Karpas-422 (cell line): ENCODE data around the gene MDN1. TPM values are rescaled to one million over a fixed set of nuclear protein-coding genes. Genes with fewer than 3 reads are reported as not detected.
"Not testable (repeated sequence)": the region's sequence is repeated elsewhere in the genome, so short reads cannot be mapped to it uniquely, and the experiment has no call there.

Experiments
- DNase-seq: peaks from one replicate; pipeline ENCODE4 v3.0.0-alpha.2; 2015
- H2AFZ ChIP-seq: fragments of 200-600 bp; sonication (generic); 2 replicates; pipeline ENCODE4 v1.6.1; 2014; ENCODE audit warnings: antibody characterized with exemption, low read length, mixed read lengths
- H3K27ac ChIP-seq: fragments of 200-600 bp; sonication (generic); 2 replicates; pipeline ENCODE4 v1.5.1; 2014; ENCODE audit warnings: mild to moderate bottlenecking, low read length, moderate library complexity
- H3K27me3 ChIP-seq: fragments of 200-600 bp; sonication (generic); 2 replicates; pipeline ENCODE4 v1.6.1; 2014; ENCODE audit warnings: low read length, mixed read lengths
- H3K36me3 ChIP-seq: fragments of 200-600 bp; sonication (generic); 2 replicates; pipeline ENCODE4 v1.6.1; 2014; ENCODE audit warnings: low read length, mixed read lengths; ENCODE audit not compliant: insufficient read depth
- H3K4me1 ChIP-seq: fragments of 200-600 bp; sonication (generic); 2 replicates; pipeline ENCODE4 v1.6.1; 2014; ENCODE audit warnings: mild to moderate bottlenecking, low read length, mixed read lengths
- H3K4me2 ChIP-seq: fragments of 200-600 bp; sonication (generic); 2 replicates; pipeline ENCODE4 v1.6.1; 2014; ENCODE audit warnings: low read length, low read depth, mild to moderate bottlenecking; ENCODE audit not compliant: poor library complexity, severe bottlenecking
- H3K4me3 ChIP-seq: fragments of 200-600 bp; sonication (generic); 2 replicates; pipeline ENCODE4 v1.5.1; 2014; ENCODE audit warnings: mild to moderate bottlenecking, antibody characterized with exemption, low read length, mixed read lengths
- H3K79me2 ChIP-seq: fragments of 200-600 bp; sonication (generic); 2 replicates; pipeline ENCODE4 v1.6.1; 2014; ENCODE audit warnings: mild to moderate bottlenecking, low read length, mixed read lengths
- H3K9ac ChIP-seq: fragments of 200-600 bp; sonication (generic); 2 replicates; pipeline ENCODE4 v1.6.0; 2014; ENCODE audit warnings: low read length
- H3K9me2 ChIP-seq: fragments of 200-600 bp; sonication (generic), shearing (Covaris generic); replicated peaks from 2 replicates; pipeline ENCODE4 v1.6.0; 2014; ENCODE audit warnings: mild to moderate bottlenecking, low read length, moderate library complexity; ENCODE audit not compliant: insufficient read depth
- H3K9me3 ChIP-seq: fragments of 300-700, 200-600 bp; sonication (generic); 2 replicates; pipeline ENCODE4 v1.6.1; 2014; ENCODE audit warnings: low read length, mixed read lengths
- H4K20me1 ChIP-seq: fragments of 200-600 bp; sonication (generic); 2 replicates; pipeline ENCODE4 v1.6.1; 2014; ENCODE audit warnings: mild to moderate bottlenecking, antibody characterized with exemption, low read length, low read depth; ENCODE audit not compliant: insufficient read depth
- total RNA-seq: library from RNA; depleted of rRNA; stranded (reverse); fragments of >200 nt; shearing (Covaris generic); gene quantifications from 2 replicates; pipeline ENCODE4 v1.2.3, GENCODE V29; 2014; ENCODE audit warnings: low replicate concordance

Gene MDN1
- total RNA-seq, 1 experiment from 2014 or later = 42.0 TPM

GRCh38 chr6:89790403-89790802, 29.2 kb downstream of the MDN1 start:
- H3K9me3 ChIP-seq = no peaks in the 10 kb centered on the region

GRCh38 chr6:89789980-89790379, 29.6 kb downstream of the MDN1 start:
- no peak overlapping the region for H2AFZ ChIP-seq
- H3K9me3 ChIP-seq = no peaks in the 10 kb centered on the region
- H3K27ac ChIP-seq = no peak overlapping the region
- H3K4me1 ChIP-seq = peaks cover 17% of the 10 kb centered on the region
- H3K27me3 ChIP-seq = no peaks in the 10 kb centered on the region
- no peak overlapping the region for H3K9ac ChIP-seq
- no peaks in the 10 kb centered on the region for H3K9me2 ChIP-seq
- H3K79me2 ChIP-seq = peaks cover 31% of the 10 kb centered on the region
- no peak for DNase-seq
- no peak overlapping the region for H3K4me2 ChIP-seq
- peaks cover 72% of the 10 kb centered on the region for H3K36me3 ChIP-seq
- peaks cover 6% of the 10 kb centered on the region; the same call in 1 of the 2 replicates for H4K20me1 ChIP-seq
- H3K4me3 ChIP-seq = no peak overlapping the region

More at GRCh38 chr6:89790403-89790802, 29.2 kb downstream of the MDN1 start:
- no peak overlapping the region for H3K9ac ChIP-seq
- no peaks in the 10 kb centered on the region for H3K27me3 ChIP-seq
- no peak overlapping the region for H2AFZ ChIP-seq
- peaks cover 68% of the 10 kb centered on the region for H3K36me3 ChIP-seq
- H3K4me3 ChIP-seq = no peak overlapping the region
- H3K27ac ChIP-seq = no peak overlapping the region
- peaks cover 9% of the 10 kb centered on the region; the same call in 1 of the 2 replicates for H4K20me1 ChIP-seq
- peaks cover 35% of the 10 kb centered on the region for H3K79me2 ChIP-seq
- no peak for DNase-seq
- no peak overlapping the region for H3K4me2 ChIP-seq
- H3K4me1 ChIP-seq = peaks cover 20% of the 10 kb centered on the region
- no peaks in the 10 kb centered on the region for H3K9me2 ChIP-seq

GRCh38 chr6:89787660-89788328, 31.8 kb downstream of the MDN1 start:
- Histone ChIP-seq H3K4me3 (no peak overlapping the region), H3K4me2 (no peak overlapping the region), H3K9me2 (no peaks in the 10 kb centered on the region), H3K9me3 (no peaks in the 10 kb centered on the region), H3K9ac (no peak overlapping the region), H3K79me2 (peaks cover 10% of the 10 kb centered on the region), H3K27ac (no peak overlapping the region), H3K4me1 (no peaks in the 10 kb centered on the region), H2AFZ (no peak overlapping the region), H3K36me3 (peaks cover 60% of the 10 kb centered on the region), H3K27me3 (no peaks in the 10 kb centered on the region), H4K20me1 (no peaks in the 10 kb centered on the region)
- no peak for DNase-seq

- H3K36me3 ChIP-seq = peaks cover 56% of the 10 kb centered on the region
- H3K9me3 ChIP-seq = no peaks in the 10 kb centered on the region
- no peaks in the 10 kb centered on the region for H3K4me1 ChIP-seq
- H3K4me2 ChIP-seq = no peak overlapping the region
- no peak for DNase-seq
- no peak overlapping the region for H3K9ac ChIP-seq
- no peaks in the 10 kb centered on the region for H3K9me2 ChIP-seq
- no peak overlapping the region for H2AFZ ChIP-seq
- H3K27me3 ChIP-seq = no peaks in the 10 kb centered on the region
- H3K79me2 ChIP-seq = peaks cover 10% of the 10 kb centered on the region
- no peak overlapping the region for H3K4me3 ChIP-seq
- no peak overlapping the region for H3K27ac ChIP-seq
- H4K20me1 ChIP-seq = no peaks in the 10 kb centered on the region
These were observed 32.6 kb downstream of the MDN1 start for GRCh38 chr6:89786970-89787369.

GRCh38 chr6:89784838-89785237, 34.8 kb downstream of the MDN1 start:
- H3K36me3 ChIP-seq = peaks cover 65% of the 10 kb centered on the region
- no peaks in the 10 kb centered on the region for H3K27me3 ChIP-seq
- H3K4me3 ChIP-seq = no peak overlapping the region
- H3K79me2 ChIP-seq = peaks cover 10% of the 10 kb centered on the region
- no peak overlapping the region for H3K27ac ChIP-seq
- H3K9ac ChIP-seq = no peak overlapping the region
- no peak overlapping the region for H3K4me2 ChIP-seq
- DNase-seq = no peak
- no peaks in the 10 kb centered on the region for H3K9me3 ChIP-seq
- H4K20me1 ChIP-seq = no peaks in the 10 kb centered on the region
- no peaks in the 10 kb centered on the region for H3K4me1 ChIP-seq
- no peaks in the 10 kb centered on the region for H3K9me2 ChIP-seq
- no peak overlapping the region for H2AFZ ChIP-seq

- H3K4me1 ChIP-seq, H3K27me3 ChIP-seq, H3K9me3 ChIP-seq, DNase-seq, H3K9me2 ChIP-seq, H3K4me2 ChIP-seq, H3K27ac ChIP-seq, H3K79me2 ChIP-seq, H4K20me1 ChIP-seq, H3K4me3 ChIP-seq, H2AFZ ChIP-seq, H3K9ac ChIP-seq: not testable (repeated sequence)
- H3K36me3 ChIP-seq = peaks cover 61% of the 10 kb centered on the region
These were observed 36.3 kb downstream of the MDN1 start for GRCh38 chr6:89783293-89783692.

GRCh38 chr6:89782222-89782621, 37.4 kb downstream of the MDN1 start:
- Histone ChIP-seq H3K4me2 (no peak overlapping the region), H3K27me3 (no peaks in the 10 kb centered on the region), H3K79me2 (peaks cover 6% of the 10 kb centered on the region; the same call in 1 of the 2 replicates), H3K9me2 (no peaks in the 10 kb centered on the region), H4K20me1 (no peaks in the 10 kb centered on the region), H3K27ac (no peak overlapping the region), H3K36me3 (peaks cover 52% of the 10 kb centered on the region), H3K9ac (no peak overlapping the region), H3K9me3 (no peaks in the 10 kb centered on the region), H3K4me3 (no peak overlapping the region), H2AFZ (no peak overlapping the region), H3K4me1 (no peaks in the 10 kb centered on the region)
- DNase-seq = no peak

- Histone ChIP-seq H3K79me2 (peaks cover 9% of the 10 kb centered on the region; the same call in 1 of the 2 replicates), H3K9me3 (no peaks in the 10 kb centered on the region), H3K9ac (no peak overlapping the region), H2AFZ (no peak overlapping the region), H3K36me3 (peaks cover 54% of the 10 kb centered on the region), H3K27me3 (no peaks in the 10 kb centered on the region), H3K4me1 (no peaks in the 10 kb centered on the region), H3K4me3 (no peak overlapping the region), H3K27ac (no peak overlapping the region), H3K9me2 (no peaks in the 10 kb centered on the region), H3K4me2 (no peak overlapping the region), H4K20me1 (no peaks in the 10 kb centered on the region)
- DNase-seq = no peak
These were observed 38.2 kb downstream of the MDN1 start for GRCh38 chr6:89781070-89782034.
